ENCODE measurements around the gene A3GALT2.

The A3GALT2 gene

DNA sequence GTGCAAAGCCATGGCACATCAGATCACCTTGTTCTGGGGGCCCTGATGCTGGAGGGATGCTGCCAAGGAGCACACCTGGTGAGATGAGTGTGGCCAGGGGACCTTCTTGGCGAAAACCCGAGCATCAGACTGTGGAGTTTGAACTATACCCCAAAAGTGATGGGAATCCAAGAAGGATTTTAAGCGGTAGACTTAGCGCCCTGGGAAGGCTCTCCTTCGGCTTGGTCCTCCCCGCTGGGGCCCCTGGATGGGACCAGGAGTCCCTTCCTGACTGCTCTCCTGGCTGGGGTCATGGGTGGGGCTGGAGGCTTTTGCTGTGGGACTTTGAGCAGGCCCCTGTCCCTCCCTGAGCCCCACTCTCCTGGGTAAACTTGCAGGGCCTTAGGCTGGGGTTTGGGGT is 54.1 kb downstream of the A3GALT2 start:
- Mint-ChIP-seq H3K27me3 (ENCODE audit: low read depth) (no peaks in the 10 kb centered on the region), H3K27ac (peak overlapping the region; percentile 24 to 76 (median 69)), H3K4me1 (peaks cover 69% of the 10 kb centered on the region), H3K9me3 (no peaks in the 10 kb centered on the region), H3K4me3 (no peak overlapping the region), H3K36me3 (ENCODE audit: low read depth) (peaks cover 25% of the 10 kb centered on the region)
- TF ChIP-seq, protein P1, sequence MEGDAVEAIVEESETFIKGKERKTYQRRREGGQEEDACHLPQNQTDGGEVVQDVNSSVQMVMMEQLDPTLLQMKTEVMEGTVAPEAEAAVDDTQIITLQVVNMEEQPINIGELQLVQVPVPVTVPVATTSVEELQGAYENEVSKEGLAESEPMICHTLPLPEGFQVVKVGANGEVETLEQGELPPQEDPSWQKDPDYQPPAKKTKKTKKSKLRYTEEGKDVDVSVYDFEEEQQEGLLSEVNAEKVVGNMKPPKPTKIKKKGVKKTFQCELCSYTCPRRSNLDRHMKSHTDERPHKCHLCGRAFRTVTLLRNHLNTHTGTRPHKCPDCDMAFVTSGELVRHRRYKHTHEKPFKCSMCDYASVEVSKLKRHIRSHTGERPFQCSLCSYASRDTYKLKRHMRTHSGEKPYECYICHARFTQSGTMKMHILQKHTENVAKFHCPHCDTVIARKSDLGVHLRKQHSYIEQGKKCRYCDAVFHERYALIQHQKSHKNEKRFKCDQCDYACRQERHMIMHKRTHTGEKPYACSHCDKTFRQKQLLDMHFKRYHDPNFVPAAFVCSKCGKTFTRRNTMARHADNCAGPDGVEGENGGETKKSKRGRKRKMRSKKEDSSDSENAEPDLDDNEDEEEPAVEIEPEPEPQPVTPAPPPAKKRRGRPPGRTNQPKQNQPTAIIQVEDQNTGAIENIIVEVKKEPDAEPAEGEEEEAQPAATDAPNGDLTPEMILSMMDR (IDR thresholded peaks at IDR 0.05; ENCODE audit: unreplicated experiment in 3 of 3) = no peak

DNA sequence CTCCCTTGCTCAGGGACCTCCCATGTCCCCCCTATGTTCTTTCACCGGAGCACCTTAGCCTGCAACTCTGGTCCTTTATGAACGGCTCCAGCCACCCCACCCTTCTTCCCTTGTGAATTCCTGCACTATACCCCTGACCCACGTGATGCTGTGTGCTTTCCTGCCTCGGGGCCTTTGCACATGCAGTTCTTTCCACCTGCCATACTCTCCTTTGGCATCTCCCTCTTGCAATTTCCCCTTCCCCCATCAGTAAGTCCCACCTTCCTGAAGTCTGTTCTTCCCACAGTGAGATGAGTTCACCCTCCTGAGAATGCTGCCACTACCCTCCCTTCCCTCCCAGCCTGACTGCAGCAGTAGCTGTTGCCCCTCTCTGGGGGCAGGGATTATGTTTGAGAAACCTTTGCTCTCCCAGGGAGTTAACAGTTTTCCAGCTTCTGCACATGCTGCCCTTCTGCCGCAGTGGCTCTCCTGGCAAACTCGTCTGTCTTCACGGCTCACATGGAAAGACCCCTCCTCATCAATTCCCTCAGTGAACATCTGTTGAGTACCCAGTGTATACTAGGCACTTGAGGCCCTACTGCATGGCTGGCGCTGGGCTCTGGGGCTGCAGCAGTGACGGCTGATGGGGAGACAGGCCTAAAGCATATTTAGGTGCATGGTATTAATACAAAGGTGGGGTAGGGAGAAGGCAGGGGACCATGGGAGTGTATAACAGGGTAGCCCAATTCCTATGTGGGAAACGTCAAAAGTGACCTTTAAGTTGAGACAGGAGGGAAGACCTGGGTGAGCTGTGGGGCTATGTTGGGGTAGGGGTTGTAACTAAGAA is 54.9 kb downstream of the A3GALT2 start:
- H3K27ac Mint-ChIP-seq = peak overlapping the region in 2 of 3 experiments; percentile 34 to 41
- no peaks in the 10 kb centered on the region for H3K27me3 Mint-ChIP-seq (ENCODE audit: low read depth)
- no peak overlapping the region for H3K4me3 Mint-ChIP-seq

DNA sequence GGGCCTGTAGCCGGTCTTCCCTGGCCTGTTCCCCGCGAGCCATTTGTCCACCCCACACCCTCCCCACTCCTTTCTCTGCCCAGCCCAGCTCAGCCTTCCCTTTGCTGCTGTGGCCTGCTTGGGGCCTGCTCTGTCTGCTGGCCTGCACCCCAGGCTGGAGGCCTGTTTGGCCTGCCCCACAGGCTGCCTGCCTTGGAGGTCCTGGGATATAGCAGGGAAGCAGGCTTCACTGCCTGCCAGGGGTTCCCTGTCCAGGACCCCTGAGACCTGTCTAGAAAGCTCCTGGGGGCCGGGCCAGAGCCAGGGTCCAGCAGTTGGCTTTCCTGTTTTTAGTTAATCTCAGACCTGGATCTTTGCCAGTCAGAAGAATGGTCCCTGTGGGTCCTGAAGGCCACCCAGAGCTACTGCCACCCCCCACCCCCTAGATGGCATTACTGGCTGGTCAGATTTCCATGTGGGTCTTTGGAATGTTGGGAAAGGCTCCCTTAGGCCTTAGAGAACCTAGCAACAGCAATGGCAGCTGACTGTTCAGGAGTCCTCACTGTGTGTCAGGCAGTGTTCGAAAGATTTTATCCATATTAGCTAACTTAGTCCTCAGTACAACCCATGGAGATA is 56.9 kb downstream of the A3GALT2 start:
- Mint-ChIP-seq H3K36me3 (ENCODE audit: low read depth) (peaks cover 20% of the 10 kb centered on the region), H3K4me1 (peaks cover 70% of the 10 kb centered on the region), H3K27ac (peak overlapping the region in 1 of 3 experiments; percentile 15), H3K4me3 (no peak overlapping the region), H3K27me3 (ENCODE audit: low read depth) (no peaks in the 10 kb centered on the region), H3K9me3 (no peaks in the 10 kb centered on the region)
- TF ChIP-seq, protein P1 (IDR thresholded peaks at IDR 0.05; ENCODE audit: unreplicated experiment in 3 of 3) = no peak

More for the DNA sequence above, 54.9 kb downstream of the A3GALT2 start:
- H3K9me3 Mint-ChIP-seq = no peaks in the 10 kb centered on the region
- peaks cover 26% of the 10 kb centered on the region for H3K36me3 Mint-ChIP-seq (ENCODE audit: low read depth)
- TF ChIP-seq, protein P1 (IDR thresholded peaks at IDR 0.05; ENCODE audit: unreplicated experiment in 3 of 3) = no peak
- H3K4me1 Mint-ChIP-seq = peaks cover 69% of the 10 kb centered on the region

DNA sequence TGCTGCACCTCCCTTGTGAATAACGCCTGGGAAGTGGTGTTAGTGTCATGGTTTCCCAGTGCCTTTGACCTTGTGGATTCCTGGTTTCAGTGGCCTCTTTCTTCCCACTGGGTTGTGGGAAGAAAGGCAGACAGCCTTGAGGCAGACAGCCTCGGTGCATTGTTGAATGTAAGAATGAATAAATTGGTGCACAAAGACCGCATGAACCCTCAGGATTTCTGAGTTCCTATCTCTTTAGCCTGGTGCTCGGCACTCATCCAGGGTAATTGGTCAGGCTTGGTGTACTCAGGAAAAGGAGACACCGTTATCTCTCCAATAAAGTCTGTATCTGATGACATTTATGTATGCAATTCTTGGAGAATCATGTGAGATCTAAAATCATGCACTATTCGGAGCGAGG is 59.6 kb downstream of the A3GALT2 start:
- Mint-ChIP-seq H3K4me3 (peak overlapping the region in 2 of 3 experiments; percentile 53 to 68), H3K4me1 (peaks cover 67% of the 10 kb centered on the region), H3K27me3 (ENCODE audit: low read depth) (no peaks in the 10 kb centered on the region), H3K36me3 (ENCODE audit: low read depth) (peaks cover 11% of the 10 kb centered on the region), H3K9me3 (no peaks in the 10 kb centered on the region), H3K27ac (peak overlapping the region; percentile 12 to 59 (median 59))
- TF ChIP-seq, protein P1 (IDR thresholded peaks at IDR 0.05; ENCODE audit: unreplicated experiment in 3 of 3) = no peak

DNA sequence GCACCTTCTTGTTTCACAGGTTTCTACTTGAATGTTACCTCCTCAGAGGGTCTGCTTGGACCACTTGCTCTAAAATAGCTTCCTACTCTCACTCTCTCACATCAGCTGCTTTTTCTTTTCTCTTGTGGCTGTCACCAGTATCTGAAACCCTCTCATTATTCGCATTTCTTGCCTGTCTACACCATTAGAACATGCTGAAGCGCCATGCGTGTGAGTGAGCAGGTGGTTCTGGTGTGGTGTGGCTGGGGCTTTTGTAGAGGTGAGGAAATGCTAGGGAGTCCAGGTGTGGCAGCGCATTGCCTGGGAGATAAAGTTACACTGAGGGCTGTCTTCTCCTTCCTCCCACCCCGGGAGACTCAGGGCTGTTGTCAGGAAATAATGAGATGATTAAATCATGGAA is 60.5 kb downstream of the A3GALT2 start:
- peak overlapping the region; percentile 69 to 100 (median 80) for H3K4me3 Mint-ChIP-seq
- TF ChIP-seq, protein P1 (IDR thresholded peaks at IDR 0.05; ENCODE audit: unreplicated experiment in 3 of 3) = no peak
- H3K36me3 Mint-ChIP-seq (ENCODE audit: low read depth) = peaks cover 11% of the 10 kb centered on the region
- peaks cover 63% of the 10 kb centered on the region for H3K4me1 Mint-ChIP-seq
- H3K27me3 Mint-ChIP-seq (ENCODE audit: low read depth) = no peaks in the 10 kb centered on the region
- no peaks in the 10 kb centered on the region for H3K9me3 Mint-ChIP-seq
- H3K27ac Mint-ChIP-seq = peak overlapping the region; percentile 14 to 100 (median 81)

Measured in nephron (organoid).